GM18511 (cell line): Measurements from ENCODE around the gene RTEL1.
"Not testable (repeated sequence)": the region's sequence is repeated elsewhere in the genome, so short reads cannot be mapped to it uniquely, and the experiment has no call there.

ENCODE experiments used
- ATAC-seq: cut with Tn5 transposase; IDR thresholded peaks from one replicate; pipeline ENCODE4 v1.9.1; 2021; ENCODE audit warnings: mild to moderate bottlenecking, moderate library complexity; ENCODE audit not compliant: unreplicated experiment

RTEL1 gene, protein sequence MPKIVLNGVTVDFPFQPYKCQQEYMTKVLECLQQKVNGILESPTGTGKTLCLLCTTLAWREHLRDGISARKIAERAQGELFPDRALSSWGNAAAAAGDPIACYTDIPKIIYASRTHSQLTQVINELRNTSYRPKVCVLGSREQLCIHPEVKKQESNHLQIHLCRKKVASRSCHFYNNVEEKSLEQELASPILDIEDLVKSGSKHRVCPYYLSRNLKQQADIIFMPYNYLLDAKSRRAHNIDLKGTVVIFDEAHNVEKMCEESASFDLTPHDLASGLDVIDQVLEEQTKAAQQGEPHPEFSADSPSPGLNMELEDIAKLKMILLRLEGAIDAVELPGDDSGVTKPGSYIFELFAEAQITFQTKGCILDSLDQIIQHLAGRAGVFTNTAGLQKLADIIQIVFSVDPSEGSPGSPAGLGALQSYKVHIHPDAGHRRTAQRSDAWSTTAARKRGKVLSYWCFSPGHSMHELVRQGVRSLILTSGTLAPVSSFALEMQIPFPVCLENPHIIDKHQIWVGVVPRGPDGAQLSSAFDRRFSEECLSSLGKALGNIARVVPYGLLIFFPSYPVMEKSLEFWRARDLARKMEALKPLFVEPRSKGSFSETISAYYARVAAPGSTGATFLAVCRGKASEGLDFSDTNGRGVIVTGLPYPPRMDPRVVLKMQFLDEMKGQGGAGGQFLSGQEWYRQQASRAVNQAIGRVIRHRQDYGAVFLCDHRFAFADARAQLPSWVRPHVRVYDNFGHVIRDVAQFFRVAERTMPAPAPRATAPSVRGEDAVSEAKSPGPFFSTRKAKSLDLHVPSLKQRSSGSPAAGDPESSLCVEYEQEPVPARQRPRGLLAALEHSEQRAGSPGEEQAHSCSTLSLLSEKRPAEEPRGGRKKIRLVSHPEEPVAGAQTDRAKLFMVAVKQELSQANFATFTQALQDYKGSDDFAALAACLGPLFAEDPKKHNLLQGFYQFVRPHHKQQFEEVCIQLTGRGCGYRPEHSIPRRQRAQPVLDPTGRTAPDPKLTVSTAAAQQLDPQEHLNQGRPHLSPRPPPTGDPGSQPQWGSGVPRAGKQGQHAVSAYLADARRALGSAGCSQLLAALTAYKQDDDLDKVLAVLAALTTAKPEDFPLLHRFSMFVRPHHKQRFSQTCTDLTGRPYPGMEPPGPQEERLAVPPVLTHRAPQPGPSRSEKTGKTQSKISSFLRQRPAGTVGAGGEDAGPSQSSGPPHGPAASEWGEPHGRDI (N-terminal part only)

DNA sequence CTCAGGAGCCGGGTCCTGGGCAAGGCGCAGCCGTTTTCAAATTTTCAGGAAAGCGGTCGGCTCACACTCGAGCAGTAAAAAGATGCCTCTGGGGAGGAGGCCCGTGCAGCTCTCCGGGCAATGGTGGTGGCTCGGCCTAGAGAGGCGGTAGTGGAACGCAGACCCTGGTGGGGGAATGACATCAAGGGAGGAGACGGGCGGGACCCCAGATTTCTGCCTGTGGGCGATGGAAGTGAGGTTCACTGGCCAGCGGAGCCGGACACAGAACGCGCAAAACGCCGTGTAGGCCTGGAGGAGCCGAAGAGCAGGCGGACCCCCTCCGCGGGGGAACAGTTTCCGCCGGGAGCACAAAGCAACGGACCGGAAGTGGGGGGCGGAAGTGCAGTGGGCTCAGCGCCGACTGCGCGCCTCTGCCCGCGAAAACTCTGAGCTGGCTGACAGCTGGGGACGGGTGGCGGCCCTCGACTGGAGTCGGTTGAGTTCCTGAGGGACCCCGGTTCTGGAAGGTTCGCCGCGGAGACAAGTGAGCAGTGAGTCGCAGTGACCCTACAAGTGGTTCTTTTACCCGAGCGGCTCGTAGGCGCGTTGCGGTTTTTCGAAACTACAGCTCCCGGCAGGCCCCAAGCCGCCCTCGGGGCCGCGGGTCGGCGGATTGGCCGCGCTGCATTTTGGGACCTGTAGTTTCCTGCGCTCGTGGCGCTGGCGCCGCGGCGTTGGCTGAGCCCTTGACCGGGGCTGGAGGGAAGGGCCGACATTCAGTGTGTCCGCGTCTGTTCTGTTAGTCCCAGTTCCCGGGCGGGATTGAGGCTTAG, at the start of gene RTEL1:
TSS of gene RTEL1 (plus strand) at position 376 of the 812 bp plus-strand sequence. CDS start 1,091 bp downstream, outside the sequence.
- ATAC-seq, result peak; percentile 94

DNA sequence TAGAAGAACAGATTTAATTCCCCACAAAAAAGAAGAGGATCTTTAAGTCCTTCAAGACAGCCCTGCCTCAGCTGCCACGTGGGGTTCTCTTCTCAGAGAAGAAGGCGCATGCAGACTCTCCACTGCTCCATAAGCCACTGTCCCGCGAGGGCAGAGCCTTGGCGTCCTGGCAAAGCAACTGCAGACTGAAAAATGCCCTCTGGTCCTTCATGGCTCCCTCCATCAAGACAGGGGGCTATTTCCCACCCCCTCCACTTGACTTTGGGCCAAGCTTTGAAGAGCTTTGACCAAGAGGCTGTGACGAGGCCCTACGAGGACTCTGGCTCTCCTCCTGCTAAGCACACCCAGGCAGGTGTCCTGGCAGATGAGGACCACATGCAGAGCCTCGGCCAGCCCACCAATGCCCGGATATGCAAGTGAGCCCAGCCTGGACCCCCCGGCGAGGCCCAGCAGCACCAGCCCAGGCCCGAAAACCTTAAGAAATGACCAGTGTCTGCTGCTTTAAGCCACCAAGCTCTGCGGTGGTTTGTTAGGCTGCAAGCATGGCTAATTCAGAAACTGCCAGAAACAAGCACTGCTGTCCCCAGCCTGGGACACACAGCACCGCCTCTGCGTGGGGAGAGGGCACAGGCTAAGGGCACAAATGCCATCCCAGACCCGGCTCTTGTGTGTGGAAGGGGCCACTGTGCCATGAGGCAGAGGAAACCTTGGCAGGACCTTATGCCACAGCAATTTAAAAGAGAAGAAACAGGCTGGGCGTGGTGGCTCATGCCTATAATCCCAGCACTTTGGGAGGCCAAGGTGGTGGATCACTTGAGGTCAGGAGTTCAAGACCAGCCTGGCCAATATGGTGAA, 47.3 kb upstream of the RTEL1 start:
- ATAC-seq, result no peak

- ATAC-seq, result no peak
Measured at GRCh38 chr20:63611646-63612045, 46.5 kb upstream of the RTEL1 start.

DNA sequence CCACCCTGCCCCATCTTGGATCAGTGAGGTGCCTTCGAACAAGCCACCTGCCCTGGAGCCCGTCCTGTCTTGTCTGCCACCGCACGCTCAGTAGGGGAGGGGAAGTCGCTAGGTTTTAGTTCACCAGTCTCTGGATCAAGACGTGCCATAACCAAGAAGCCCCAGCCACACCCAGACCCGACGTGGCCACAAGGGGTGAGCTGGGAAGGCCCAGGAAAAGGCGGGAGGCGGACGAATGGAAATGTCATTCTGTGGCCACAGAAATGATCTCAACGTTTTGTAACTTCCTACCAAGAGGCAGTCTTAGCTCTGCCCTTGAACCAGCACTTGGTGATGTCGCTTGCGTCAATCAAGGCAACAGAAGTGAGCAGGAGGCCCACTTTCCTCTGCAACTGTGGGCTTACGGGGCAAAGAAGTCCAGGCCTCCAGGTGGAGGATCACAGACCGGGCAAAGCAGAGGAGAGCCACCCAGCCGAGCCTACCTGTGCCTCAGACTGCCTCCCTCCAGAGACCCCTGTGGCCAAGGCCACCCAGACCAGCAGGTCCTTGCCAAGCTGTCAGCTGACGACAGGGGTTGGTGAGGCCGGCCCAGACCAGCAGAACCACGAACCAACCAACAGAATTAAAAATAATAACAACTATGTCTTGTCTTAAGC, 45.7 kb upstream of the RTEL1 start:
- ATAC-seq, result no peak

DNA sequence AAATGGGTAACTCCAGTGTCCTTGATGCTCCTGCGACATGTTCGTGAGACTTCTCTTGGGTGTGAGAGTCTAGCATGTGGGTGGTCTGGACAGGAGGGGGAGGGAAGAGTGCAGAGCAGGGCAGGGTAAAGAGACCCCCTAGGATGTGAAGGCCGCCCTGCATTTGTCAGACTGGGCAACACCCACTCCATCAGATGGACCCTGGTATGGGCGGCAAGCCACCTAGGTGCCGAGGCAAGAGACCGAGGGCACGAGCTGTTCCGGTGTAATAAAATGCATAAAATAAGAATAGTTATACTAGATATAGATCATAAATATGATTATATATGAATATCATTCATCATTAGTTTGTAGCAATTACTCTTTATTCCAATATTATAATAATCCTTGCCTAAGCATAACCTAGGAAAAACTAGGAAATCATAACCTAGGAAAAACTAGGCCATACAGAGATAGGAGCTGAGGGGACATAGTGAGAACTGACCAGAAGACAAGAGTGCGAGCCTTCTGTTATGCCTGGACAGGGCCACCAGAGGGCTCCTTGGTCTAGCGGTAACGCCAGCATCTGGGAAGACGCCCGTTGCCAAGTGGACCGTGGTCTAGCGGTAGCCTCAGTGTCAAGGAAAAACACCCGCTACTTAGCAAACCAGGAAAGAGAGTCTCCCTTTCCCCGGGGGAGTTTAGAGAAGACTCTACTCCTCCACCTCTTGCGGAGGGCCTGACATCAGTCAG, 44.1 kb upstream of the RTEL1 start:
- ATAC-seq, result not testable (repeated sequence)

GRCh38 chr20:63617092-63617875, 40.8 kb upstream of the RTEL1 start:
- no peak for ATAC-seq

DNA sequence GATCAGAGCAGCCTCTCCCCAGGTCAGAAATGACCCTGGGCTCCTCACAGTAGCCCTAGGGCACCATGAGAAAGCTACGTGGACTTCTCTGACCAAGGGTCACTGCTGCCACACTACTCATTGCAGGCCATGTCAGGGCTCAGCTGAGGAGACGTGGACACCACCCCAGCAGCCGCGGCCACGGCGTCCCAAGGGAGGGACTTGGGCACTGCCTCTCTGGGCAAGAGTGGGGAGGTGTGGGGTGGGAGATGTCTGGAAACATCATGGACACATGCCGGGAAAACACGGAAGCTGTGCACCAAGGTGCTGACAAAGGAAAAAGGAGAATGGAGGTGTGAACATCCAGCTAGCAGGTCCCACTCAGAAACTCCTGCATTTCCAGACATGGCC, 40.2 kb upstream of the RTEL1 start:
- no peak for ATAC-seq

DNA sequence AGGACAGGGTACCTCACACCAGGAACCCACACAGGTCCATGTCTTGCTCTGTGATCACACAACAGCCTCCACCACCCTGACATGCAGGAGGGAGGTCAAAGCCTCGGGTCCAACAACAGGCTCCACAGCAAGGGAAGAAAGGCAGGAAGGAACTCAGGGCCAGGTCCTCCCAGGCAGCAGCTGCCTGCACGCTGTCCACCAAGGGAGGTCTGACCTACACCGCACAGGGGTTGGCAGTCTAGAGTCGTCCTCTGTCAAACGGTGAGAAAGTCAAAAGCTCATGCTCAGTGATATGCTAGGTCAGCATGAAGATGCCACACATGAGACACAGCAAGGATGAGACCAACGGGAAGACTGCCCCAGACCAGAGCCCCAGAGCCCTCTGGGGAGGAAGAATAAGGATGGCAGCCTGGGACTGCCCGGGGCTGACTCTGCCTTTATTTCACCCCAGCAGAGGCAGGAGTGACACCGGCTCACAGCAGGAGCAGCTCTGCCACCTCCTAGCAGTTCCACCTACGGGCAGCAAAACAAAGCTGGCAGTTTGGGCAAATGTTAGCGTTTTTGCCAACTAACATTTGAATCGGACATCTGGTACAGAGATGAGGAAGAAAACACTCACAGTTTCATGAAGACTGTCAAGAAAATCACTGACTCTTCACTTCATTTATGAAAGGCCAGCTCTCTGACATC, 39.7 kb upstream of the RTEL1 start:
- no peak for ATAC-seq

- ATAC-seq, result no peak
Measured at GRCh38 chr20:63619086-63619485, 39.0 kb upstream of the RTEL1 start.

DNA sequence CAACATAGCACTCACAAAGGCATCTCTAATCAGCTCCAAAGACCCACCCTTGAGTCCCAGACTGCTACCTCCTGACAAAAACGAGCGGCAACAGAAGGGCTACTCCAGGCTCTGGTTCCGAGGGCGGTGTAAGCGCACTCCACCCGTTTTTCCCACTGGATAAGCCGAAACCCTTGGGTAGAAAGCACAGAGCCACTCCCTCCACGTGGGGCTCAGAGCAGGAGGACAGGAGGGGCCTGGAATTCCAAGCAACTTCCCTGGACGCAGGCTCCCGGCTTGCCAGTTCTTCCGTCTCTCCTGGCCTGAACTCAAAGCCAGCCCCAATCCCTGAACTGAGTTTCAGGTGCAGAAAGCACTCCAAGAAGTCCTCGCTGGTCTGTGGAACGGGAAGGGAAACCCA, 38.6 kb upstream of the RTEL1 start:
- ATAC-seq, result no peak

- no peak for ATAC-seq
Measured at GRCh38 chr20:63620991-63621390, 37.1 kb upstream of the RTEL1 start.

- ATAC-seq, result no peak
Measured at GRCh38 chr20:63622096-63622495, 36.0 kb upstream of the RTEL1 start.

DNA sequence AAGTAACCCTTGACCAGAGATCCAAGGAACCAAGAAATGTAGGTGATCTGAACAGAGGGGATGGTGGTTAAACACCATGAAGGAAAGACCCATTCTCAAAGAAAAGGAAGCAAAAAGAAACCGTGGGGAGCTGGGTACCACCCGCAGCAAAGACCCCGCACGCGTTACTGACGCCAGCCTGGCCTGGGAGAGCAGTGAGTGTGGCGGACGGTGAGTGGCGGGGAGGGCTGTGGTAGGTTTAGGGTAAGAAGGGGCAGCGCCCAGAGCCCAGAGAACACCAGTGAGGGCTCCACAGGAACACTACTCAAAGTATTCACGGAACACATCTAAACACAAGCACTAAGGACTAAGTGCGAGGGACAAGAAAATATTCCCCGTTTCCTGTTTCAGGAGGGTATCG, 35.4 kb upstream of the RTEL1 start:
- ATAC-seq, result no peak

- ATAC-seq, result no peak
Measured at GRCh38 chr20:63624486-63624885, 33.6 kb upstream of the RTEL1 start.

DNA sequence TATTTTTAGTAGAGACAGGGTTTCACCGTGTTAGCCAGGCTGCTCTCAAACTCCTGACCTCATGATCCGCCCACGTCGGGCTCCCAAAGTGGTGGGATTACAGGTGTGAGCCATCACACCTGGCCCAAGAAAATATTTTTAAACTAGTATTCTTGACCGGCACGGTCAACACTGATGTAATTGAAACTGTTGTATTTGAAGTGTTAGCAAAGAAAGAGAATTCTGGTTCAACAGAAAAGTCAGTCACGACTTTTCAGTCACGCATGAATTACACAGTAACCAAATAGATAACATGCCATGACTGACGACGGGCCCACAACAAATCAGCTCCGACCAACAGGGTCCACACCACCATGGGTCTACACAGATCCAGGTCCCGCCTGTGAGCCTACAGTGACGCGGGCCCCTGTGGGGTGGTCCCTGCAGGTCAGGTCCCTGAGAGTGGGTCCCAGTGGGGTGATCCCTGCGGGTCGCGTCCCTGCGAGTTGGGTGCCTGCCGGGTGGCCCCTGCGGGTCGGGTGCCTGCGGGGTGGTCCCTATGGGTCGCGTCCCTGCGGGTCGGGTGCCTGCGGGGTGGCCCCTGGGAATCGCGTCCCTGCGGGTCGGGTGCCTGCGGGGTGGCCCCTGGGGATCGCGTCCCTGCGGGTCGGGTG, 32.2 kb upstream of the RTEL1 start:
- ATAC-seq, result no peak

- ATAC-seq, result peak; percentile 52
Measured at GRCh38 chr20:63626424-63627128, 31.5 kb upstream of the RTEL1 start, which contains the start of gene GMEB2. TSS of gene GMEB2 (minus strand) at chr20:63627101. CDS start at chr20:63619397, 7,704 bp downstream.
